SK-N-SH treated with all-trans-retinoic acid at 6 μM for 48 hours (cell line): Measurements from ENCODE around the gene CPVL.

Source experiments
- ATAC-seq: fragments of 200-7000 bp; cut with Tn5 transposase; 3 replicates; pipeline ENCODE4 v1.9.1; 2020; ENCODE audit warnings: mild to moderate bottlenecking, moderate library complexity
- ARNTL ChIP-seq: fragments of 450-650 bp; formaldehyde crosslinking; IDR thresholded peaks from 2 replicates; pipeline ENCODE4 v1.5.0; 2020; ENCODE audit warnings: low read depth, mild to moderate bottlenecking, moderate library complexity, borderline replicate concordance
- BACH2 ChIP-seq: fragments of 250-450 bp; sonication (Bioruptor Pico); IDR thresholded peaks from 2 replicates; pipeline ENCODE4 v1.9.0; 2021; ENCODE audit warnings: mild to moderate bottlenecking, borderline replicate concordance
- CREB5 ChIP-seq: fragments of 250-450 bp; sonication (Bioruptor Pico); IDR thresholded peaks from 2 replicates; pipeline ENCODE4 v1.5.1; 2020; ENCODE audit warnings: low read depth, mild to moderate bottlenecking, moderate library complexity
- CSDC2 ChIP-seq: fragments of 250-450 bp; sonication (Bioruptor Pico); IDR thresholded peaks from 2 replicates; pipeline ENCODE4 v1.5.0; 2020; ENCODE audit warnings: mild to moderate bottlenecking, moderate library complexity
- CSRNP3 ChIP-seq: fragments of 250-450 bp; sonication (Bioruptor Pico); IDR thresholded peaks from 2 replicates; pipeline ENCODE4 v1.5.1; 2021; ENCODE audit warnings: mild to moderate bottlenecking, moderate library complexity
- ESRRG ChIP-seq: fragments of 250-450 bp; sonication (Bioruptor Pico); IDR thresholded peaks from 2 replicates; pipeline ENCODE4 v1.6.1; 2021; ENCODE audit warnings: mild to moderate bottlenecking
- GLIS3 ChIP-seq: fragments of 250-450 bp; sonication (Bioruptor Pico); IDR thresholded peaks from 2 replicates; pipeline ENCODE4 v1.5.0; 2020; ENCODE audit warnings: mild to moderate bottlenecking, moderate library complexity
- ISL1 ChIP-seq: fragments of 250-450 bp; sonication (Bioruptor Pico); IDR thresholded peaks from 2 replicates; pipeline ENCODE4 v2.1.2; 2022; ENCODE audit warnings: mild to moderate bottlenecking, moderate library complexity
- OSR1 ChIP-seq: fragments of 250-450 bp; sonication (Bioruptor Pico); IDR thresholded peaks from 2 replicates; pipeline ENCODE4 v1.8.0; 2022; ENCODE audit warnings: moderate library complexity, mild to moderate bottlenecking, inconsistent platforms
- PATZ1 ChIP-seq: fragments of 250-450 bp; sonication (Bioruptor Pico); IDR thresholded peaks from 2 replicates; pipeline ENCODE4 v1.8.0; 2020; ENCODE audit warnings: mild to moderate bottlenecking, moderate library complexity, borderline replicate concordance
- PPARA ChIP-seq: fragments of 250-450 bp; sonication (Bioruptor Pico); IDR thresholded peaks from 2 replicates; pipeline ENCODE4 v1.5.0; 2020; ENCODE audit warnings: mild to moderate bottlenecking, borderline replicate concordance
- SNAI2 ChIP-seq: fragments of 250-450 bp; sonication (Bioruptor Pico); IDR thresholded peaks from 2 replicates; pipeline ENCODE4 v1.5.0; 2020; ENCODE audit warnings: mild to moderate bottlenecking, moderate library complexity
- TCF4 ChIP-seq: fragments of 250-450 bp; sonication (Bioruptor Pico); IDR thresholded peaks from 2 replicates; pipeline ENCODE4 v1.8.0; 2021; ENCODE audit warnings: mild to moderate bottlenecking, moderate library complexity, borderline replicate concordance
- TOX ChIP-seq: fragments of 250-450 bp; sonication (Bioruptor Pico); IDR thresholded peaks from 2 replicates; pipeline ENCODE4 v1.8.0; 2021; ENCODE audit warnings: mild to moderate bottlenecking, moderate library complexity, borderline replicate concordance
- TSHZ2 ChIP-seq: fragments of 250-450 bp; sonication (Bioruptor Pico); IDR thresholded peaks from 2 replicates; pipeline ENCODE4 v1.5.0; 2020; ENCODE audit warnings: mild to moderate bottlenecking, moderate library complexity
- ZC3H10 ChIP-seq: fragments of 250-450 bp; sonication (Bioruptor Pico); IDR thresholded peaks from 2 replicates; pipeline ENCODE4 v1.5.1; 2021; ENCODE audit warnings: mild to moderate bottlenecking, moderate library complexity
- ZFP30 ChIP-seq: fragments of 450-650 bp; formaldehyde crosslinking; IDR thresholded peaks from 2 replicates; pipeline ENCODE4 v1.5.0; 2022; ENCODE audit warnings: mild to moderate bottlenecking, moderate library complexity
- ZNF565 ChIP-seq: fragments of 450-650 bp; formaldehyde crosslinking; conservative IDR thresholded peaks from 2 replicates; pipeline ENCODE4 v1.5.0; 2020; ENCODE audit warnings: low read depth, mild to moderate bottlenecking, moderate library complexity
- ZNF70 ChIP-seq: fragments of 450-650 bp; formaldehyde crosslinking; IDR thresholded peaks from 2 replicates; pipeline ENCODE4 v1.5.0; 2020; ENCODE audit warnings: mild to moderate bottlenecking, moderate library complexity
- ZNF8 ChIP-seq: fragments of 450-650 bp; formaldehyde crosslinking; IDR thresholded peaks from 2 replicates; pipeline ENCODE4 v1.5.0; 2020; ENCODE audit warnings: mild to moderate bottlenecking, moderate library complexity

The CPVL gene

GRCh38 chr7:28984217-28984616 lies 162.1 kb downstream of the CPVL start:
- TF ChIP-seq ZNF70 (no peak), ZFP30 (CRISPR knock-in tag) (no peak), ZNF565 (no peak)
- TF ChIP-seq, all 23 proteins: peak for 0
- peak; percentile 53 for ATAC-seq

GRCh38 chr7:28983396-28984190 lies 162.7 kb downstream of the CPVL start:
- peak; percentile 58 for ATAC-seq
- TF ChIP-seq ISL1 (CRISPR knock-in tag), result peak; percentile 78
- TF ChIP-seq CSRNP3 (CRISPR knock-in tag), result peak; percentile 71; the same call in 1 of the 2 replicates
- 0 out of 2 replicates have a peak, but pooled peaks have one; percentile 19 for TF ChIP-seq PPARA (CRISPR knock-in tag)
- TF ChIP-seq BACH2 (CRISPR knock-in tag), result no peak
- TF ChIP-seq TCF4, result peak; percentile 94
- TF ChIP-seq TSHZ2 (CRISPR knock-in tag), result peak; percentile 90
- TF ChIP-seq ARNTL (CRISPR knock-in tag), result no peak
- TF ChIP-seq ZC3H10, result no peak
- TF ChIP-seq CSDC2 (CRISPR knock-in tag), result no peak
- no peak for TF ChIP-seq ZFP30 (CRISPR knock-in tag)
- 0 out of 2 replicates have a peak, but pooled peaks have one; percentile 44 for TF ChIP-seq ESRRG (CRISPR knock-in tag)
- TF ChIP-seq TOX (CRISPR knock-in tag), result no peak

- no peak for ATAC-seq
- TF ChIP-seq ZNF70 (no peak), ZNF565 (no peak), TSHZ2 (CRISPR knock-in tag) (no peak), ZNF8 (no peak), ESRRG (CRISPR knock-in tag) (no peak), SNAI2 (CRISPR knock-in tag) (no peak), TOX (CRISPR knock-in tag) (no peak), GLIS3 (CRISPR knock-in tag) (no peak), CSDC2 (CRISPR knock-in tag) (no peak), CREB5 (no peak), BACH2 (CRISPR knock-in tag) (no peak)
Observed at GRCh38 chr7:28981161-28981465, 165.2 kb downstream of the CPVL start.

GRCh38 chr7:28980451-28981160 lies 165.7 kb downstream of the CPVL start:
- no peak for ATAC-seq
- TF ChIP-seq PPARA (CRISPR knock-in tag), result no peak
- TF ChIP-seq ESRRG (CRISPR knock-in tag), result no peak
- no peak for TF ChIP-seq OSR1 (CRISPR knock-in tag)
- TF ChIP-seq PATZ1 (CRISPR knock-in tag), result no peak
- TF ChIP-seq SNAI2 (CRISPR knock-in tag), result no peak
- no peak for TF ChIP-seq TSHZ2 (CRISPR knock-in tag)
